Keratinocyte (primary cell): ENCODE data around the gene ACTL7B.

Experiments
- EZH2 ChIP-seq: IDR thresholded peaks from one replicate; pipeline ENCODE4 v1.6.1; 2012; ENCODE audit warnings: inconsistent platforms, mild to moderate bottlenecking, low read length, moderate library complexity
- TF ChIP-seq, protein P1 (sequence below), 3 experiments: IDR thresholded peaks in 1 of 3; conservative IDR thresholded peaks in 1 of 3; optimal IDR thresholded peaks in 1 of 3; 2 replicates in 2 of 3; 3 replicates in 1 of 3; pipeline versions ENCODE3 to v1.5.1; 2011; ENCODE audit warnings: low read length in 3 of 3, mild to moderate bottlenecking in 3 of 3, moderate library complexity in 2 of 3, control low read depth in 1 of 3, inconsistent platforms in 1 of 3; ENCODE audit not compliant: insufficient read depth in 2 of 3; ENCODE audit errors: extremely low read depth in 1 of 3

GRCh38 chr9:108880738-108881316 lies 25.0 kb upstream of the ACTL7B start:
- TF ChIP-seq, protein P1, sequence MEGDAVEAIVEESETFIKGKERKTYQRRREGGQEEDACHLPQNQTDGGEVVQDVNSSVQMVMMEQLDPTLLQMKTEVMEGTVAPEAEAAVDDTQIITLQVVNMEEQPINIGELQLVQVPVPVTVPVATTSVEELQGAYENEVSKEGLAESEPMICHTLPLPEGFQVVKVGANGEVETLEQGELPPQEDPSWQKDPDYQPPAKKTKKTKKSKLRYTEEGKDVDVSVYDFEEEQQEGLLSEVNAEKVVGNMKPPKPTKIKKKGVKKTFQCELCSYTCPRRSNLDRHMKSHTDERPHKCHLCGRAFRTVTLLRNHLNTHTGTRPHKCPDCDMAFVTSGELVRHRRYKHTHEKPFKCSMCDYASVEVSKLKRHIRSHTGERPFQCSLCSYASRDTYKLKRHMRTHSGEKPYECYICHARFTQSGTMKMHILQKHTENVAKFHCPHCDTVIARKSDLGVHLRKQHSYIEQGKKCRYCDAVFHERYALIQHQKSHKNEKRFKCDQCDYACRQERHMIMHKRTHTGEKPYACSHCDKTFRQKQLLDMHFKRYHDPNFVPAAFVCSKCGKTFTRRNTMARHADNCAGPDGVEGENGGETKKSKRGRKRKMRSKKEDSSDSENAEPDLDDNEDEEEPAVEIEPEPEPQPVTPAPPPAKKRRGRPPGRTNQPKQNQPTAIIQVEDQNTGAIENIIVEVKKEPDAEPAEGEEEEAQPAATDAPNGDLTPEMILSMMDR (optimal IDR thresholded peaks at IDR 0.05 in 1 of 3, IDR thresholded peaks at IDR 0.05 in 1 of 3, conservative IDR thresholded peaks at IDR 0.05 in 1 of 3; ENCODE audit: extremely low read depth in 1 of 3, insufficient read depth in 2 of 3, low read length in 3 of 3) = no peak
- TF ChIP-seq EZH2 = no peak
